A673 (cell line): Measurements from ENCODE around the gene MRS2. TPM values are rescaled to one million over a fixed set of nuclear protein-coding genes. Genes with fewer than 3 reads are reported as not detected.
"Not testable (repeated sequence)": the region's sequence is repeated elsewhere in the genome, so short reads cannot be mapped to it uniquely, and the experiment has no call there.

Experiments
- BruUV-seq: library from RNA; stranded (reverse); fragments of 400-500 nt; replicated peaks from 2 replicates; lab custom pipeline; 2021; lab: Mats Ljungman, UMichigan
- CTCF ChIA-PET: fragments of 300-600 bp; sonication (Branson Sonifier 250); formaldehyde crosslinking; loops from one replicate; lab custom pipeline; 2022; ENCODE audit warnings: antibody characterized with exemption; lab: Charles Lee
- POLR2A ChIA-PET: fragments of 300-600 bp; sonication (Branson Sonifier 250); formaldehyde crosslinking; loops from one replicate; lab custom pipeline; 2022; ENCODE audit warnings: antibody characterized with exemption; ENCODE audit not compliant: low non-redundant PET; lab: Charles Lee
- DNase-seq: peaks from one replicate; pipeline ENCODE4 v3.0.0-alpha.2; 2015; ENCODE audit warnings: low spot score
- H3K27ac ChIP-seq: fragments of 200-600 bp; sonication (generic); 2 replicates; pipeline ENCODE4 v1.5.1; 2016; ENCODE audit warnings: mixed run types, low read depth, mild to moderate bottlenecking, mixed read lengths, antibody characterized with exemption, low read length; ENCODE audit not compliant: poor library complexity, severe bottlenecking
- H3K27me3 ChIP-seq: fragments of 200-600 bp; sonication (generic); replicated peaks from 2 replicates; pipeline ENCODE4 v1.6.1; 2017; ENCODE audit warnings: mixed run types, low read depth, mild to moderate bottlenecking, mixed read lengths, antibody characterized with exemption, low read length; ENCODE audit not compliant: insufficient read depth, poor library complexity
- H3K36me3 ChIP-seq: fragments of 200-600 bp; sonication (generic); 2 replicates; pipeline ENCODE4 v1.6.1; 2016; ENCODE audit warnings: mixed run types, mild to moderate bottlenecking, mixed read lengths, antibody characterized with exemption, low read length; ENCODE audit not compliant: insufficient read depth, poor library complexity, severe bottlenecking
- H3K4me1 ChIP-seq: fragments of 200-600 bp; sonication (generic); 2 replicates; pipeline ENCODE4 v1.6.1; 2017; ENCODE audit warnings: mixed run types, mild to moderate bottlenecking, mixed read lengths, antibody characterized with exemption, low read length; ENCODE audit not compliant: insufficient read depth, poor library complexity, severe bottlenecking
- H3K4me3 ChIP-seq: fragments of 200-600 bp; sonication (generic); 2 replicates; pipeline ENCODE4 v1.5.1; 2016; ENCODE audit warnings: low read depth, mixed run types, mild to moderate bottlenecking, mixed read lengths, low read length; ENCODE audit not compliant: poor library complexity, severe bottlenecking
- H3K9me3 ChIP-seq: fragments of 200-600 bp; sonication (generic); 2 replicates; pipeline ENCODE4 v1.6.1; 2016; ENCODE audit warnings: mixed run types, low read depth, mild to moderate bottlenecking, mixed read lengths, antibody characterized with exemption, low read length; ENCODE audit not compliant: poor library complexity, severe bottlenecking
- CTCF ChIP-seq: fragments of 300-800, 200-600 bp; sonication (generic); conservative IDR thresholded peaks from 2 replicates; pipeline ENCODE4 v1.5.1; 2017; ENCODE audit warnings: low read depth, mild to moderate bottlenecking, antibody characterized with exemption, low read length, moderate library complexity, mixed read lengths
- EZH2 ChIP-seq: fragments of 200-600 bp; sonication (generic); IDR thresholded peaks from 2 replicates; pipeline ENCODE4 v1.6.1; 2017; ENCODE audit warnings: borderline replicate concordance, low read depth, mild to moderate bottlenecking, mixed read lengths, antibody characterized with exemption, low read length; ENCODE audit not compliant: poor library complexity, severe bottlenecking
- intact Hi-C: fragments of 100-400 bp; cut with micrococcal nuclease; formaldehyde crosslinking; loops from one replicate; pipeline ENCODE4 v1.10.0; 2022; ENCODE audit not compliant: unreplicated experiment
- total RNA-seq: library from RNA; stranded (reverse); gene quantifications from 2 replicates; pipeline ENCODE4 v1.2.3, GENCODE V29; 2021

Gene MRS2
- total RNA-seq, 1 experiment from 2014 or later, result 46.6 TPM

GRCh38 chr6:24397631-24398030 is 5.1 kb upstream of the MRS2 start:
- no peak for DNase-seq
- ChIA-PET CTCF (no interaction called here), POLR2A (no interaction called here)
- no peak overlapping the region for H3K4me3 ChIP-seq
- H3K27me3 ChIP-seq, result no peaks in the 10 kb centered on the region
- peaks cover 5% of the 10 kb centered on the region for H3K9me3 ChIP-seq
- no peak overlapping the region for H3K27ac ChIP-seq
- TF ChIP-seq EZH2 (no peak), CTCF (no peak)
- peaks cover 5% of the 10 kb centered on the region for H3K4me1 ChIP-seq
- no peaks in the 10 kb centered on the region for H3K36me3 ChIP-seq
- intact Hi-C loops, result no loop called here
- BruUV-seq, result no TSS peak

- DNase-seq, result not testable (repeated sequence)
Observed at GRCh38 chr6:24400045-24401039, 2.4 kb upstream of the MRS2 start.

GRCh38 chr6:24401458-24401857 is 1.3 kb upstream of the MRS2 start:
- DNase-seq, result no peak
- POLR2A ChIA-PET, result no interaction called here
- Histone ChIP-seq H3K27ac (no peak overlapping the region), H3K36me3 (peaks cover 21% of the 10 kb centered on the region), H3K9me3 (peaks cover 4% of the 10 kb centered on the region), H3K27me3 (no peaks in the 10 kb centered on the region), H3K4me1 (no peaks in the 10 kb centered on the region), H3K4me3 (no peak overlapping the region)
- CTCF ChIA-PET, result no interaction called here
- TF ChIP-seq CTCF (no peak), EZH2 (no peak)
- intact Hi-C loops, result no loop called here
- BruUV-seq, result no TSS peak

More at GRCh38 chr6:24400045-24401039, 2.4 kb upstream of the MRS2 start:
- H3K27me3 ChIP-seq, intact Hi-C loops, POLR2A ChIA-PET, CTCF ChIA-PET, H3K4me1 ChIP-seq, BruUV-seq, H3K27ac ChIP-seq, H3K9me3 ChIP-seq, H3K4me3 ChIP-seq: not testable (repeated sequence)
- H3K36me3 ChIP-seq, result peaks cover 10% of the 10 kb centered on the region
